ENCODE data around the gene NFX1.

GRCh38 chr9:33289936-33290246 is 425 bp upstream of the NFX1 start:
- no peak for TF ChIP-seq CTCF (IDR thresholded peaks at IDR 0.05)
- TF ChIP-seq POLR2A (IDR thresholded peaks at IDR 0.05): no peak

Measured in testis (tissue), 2 donors.